ENCODE results near the gene TP73. TPM values are rescaled to one million over a fixed set of nuclear protein-coding genes. Genes with fewer than 3 reads are reported as not detected.

Gene TP73
- total RNA-seq, 2 experiments from 2014 or later, result 2.0 to 2.6 TPM

- ChIA-PET CTCF (no interaction called here), POLR2A (no interaction called here)
- no peak for DNase-seq
- Mint-ChIP-seq H3K4me3 (no peak overlapping the region), H3K36me3 (ENCODE audit: low read depth) (peaks cover 31% of the 10 kb centered on the region), H3K27me3 (no peaks in the 10 kb centered on the region), H3K9me3 (no peaks in the 10 kb centered on the region), H3K27ac (no peak overlapping the region), H3K4me1 (peaks cover 9% of the 10 kb centered on the region)
Measured at GRCh38 chr1:3633344-3634058, 18.8 kb upstream of the TP73 start.

DNA sequence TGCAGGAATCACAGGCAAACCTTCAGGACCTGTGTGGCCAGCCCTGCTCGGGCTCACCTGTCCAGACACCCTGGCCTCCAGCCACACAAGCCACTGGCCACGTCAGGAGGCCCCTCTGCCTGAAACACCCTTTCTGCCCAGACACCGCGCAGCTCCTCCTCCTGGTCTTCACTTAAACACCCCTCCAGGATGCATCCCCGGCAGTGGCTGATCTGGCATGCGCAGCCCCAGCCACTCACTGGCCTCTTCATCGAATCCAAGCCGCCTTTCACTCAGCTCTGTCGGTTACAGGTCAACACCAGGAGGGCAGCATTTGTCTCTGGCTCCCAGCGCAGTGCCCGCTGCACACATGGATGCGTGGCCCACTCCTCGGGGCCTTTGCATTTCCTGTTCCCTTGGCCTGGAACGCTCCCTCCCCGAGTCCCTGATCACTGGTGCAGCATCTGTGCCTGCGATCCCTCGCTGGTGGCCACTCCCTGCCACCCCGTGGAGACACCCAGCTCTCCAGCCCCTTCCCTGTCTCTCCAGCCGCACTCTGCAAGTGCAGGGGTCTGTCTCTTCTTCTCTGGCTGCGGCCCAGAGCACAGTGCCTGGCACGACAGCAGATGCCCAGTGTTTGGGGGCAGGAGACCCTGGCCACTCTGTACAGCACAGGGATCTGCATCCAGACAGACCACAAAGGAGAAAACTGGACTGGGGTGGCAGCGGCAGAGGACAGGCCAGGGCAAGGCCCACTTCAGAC lies 18.1 kb upstream of the TP73 start:
- H3K9me3 Mint-ChIP-seq, result no peaks in the 10 kb centered on the region
- no peak overlapping the region for H3K4me3 Mint-ChIP-seq
- ChIA-PET POLR2A (no interaction called here), CTCF (no interaction called here)
- H3K27me3 Mint-ChIP-seq, result no peaks in the 10 kb centered on the region
- no peak overlapping the region for H3K27ac Mint-ChIP-seq
- peaks cover 29% of the 10 kb centered on the region for H3K36me3 Mint-ChIP-seq (ENCODE audit: low read depth)
- peaks cover 9% of the 10 kb centered on the region for H3K4me1 Mint-ChIP-seq
- DNase-seq, result no peak

DNA sequence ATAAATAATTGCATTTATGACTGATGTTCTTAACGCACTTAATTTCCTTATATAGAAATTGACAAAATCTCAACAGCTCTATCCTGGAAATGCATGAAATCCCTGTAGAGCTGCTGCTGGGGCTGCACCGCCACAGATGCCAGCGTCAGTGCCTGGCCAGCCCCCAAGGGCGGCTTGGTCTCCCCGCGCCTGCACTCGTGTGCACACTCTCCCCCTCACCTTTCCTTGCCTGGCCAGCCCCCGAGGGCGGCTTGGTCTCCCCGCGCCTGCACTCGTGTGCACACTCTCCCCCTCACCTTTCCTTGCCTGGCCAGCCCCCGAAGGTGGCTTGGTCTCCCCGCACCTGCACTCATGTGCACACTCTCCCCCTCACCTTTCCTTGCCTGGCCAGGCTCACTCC lies 16.2 kb upstream of the TP73 start:
- peaks cover 23% of the 10 kb centered on the region for H3K36me3 Mint-ChIP-seq (ENCODE audit: low read depth)
- H3K4me1 Mint-ChIP-seq, result no peaks in the 10 kb centered on the region
- DNase-seq, result no peak
- H3K27me3 Mint-ChIP-seq, result no peaks in the 10 kb centered on the region
- ChIA-PET POLR2A (no interaction called here), CTCF (no interaction called here)
- H3K27ac Mint-ChIP-seq, result no peak overlapping the region
- no peak overlapping the region for H3K4me3 Mint-ChIP-seq
- H3K9me3 Mint-ChIP-seq, result no peaks in the 10 kb centered on the region

DNA sequence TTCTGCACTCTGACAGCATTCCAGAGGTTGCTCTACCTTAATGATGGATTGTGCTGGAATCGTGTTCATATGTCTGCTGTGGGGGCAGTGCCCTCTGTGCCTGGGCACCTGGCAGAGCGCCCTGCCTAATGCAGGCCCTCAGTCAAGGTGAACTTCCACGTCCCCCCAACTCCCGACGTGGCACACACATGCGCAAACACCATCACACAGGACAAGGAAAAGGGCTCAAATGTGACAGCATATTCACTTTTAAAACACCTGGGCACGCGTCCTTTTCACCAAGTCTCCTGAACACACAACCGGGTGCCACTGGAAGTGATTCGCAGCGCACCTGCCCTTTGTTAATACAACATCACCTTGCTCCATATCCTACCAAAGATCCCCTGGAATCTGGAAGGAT lies 15.8 kb upstream of the TP73 start:
- POLR2A ChIA-PET, result no interaction called here
- no peak for DNase-seq
- H3K27me3 Mint-ChIP-seq, result no peaks in the 10 kb centered on the region
- no peaks in the 10 kb centered on the region for H3K4me1 Mint-ChIP-seq
- no peaks in the 10 kb centered on the region for H3K9me3 Mint-ChIP-seq
- H3K27ac Mint-ChIP-seq, result no peak overlapping the region
- CTCF ChIA-PET, result no interaction called here
- no peak overlapping the region for H3K4me3 Mint-ChIP-seq
- H3K36me3 Mint-ChIP-seq (ENCODE audit: low read depth), result peaks cover 23% of the 10 kb centered on the region

GRCh38 chr1:3638027-3638426 lies 14.3 kb upstream of the TP73 start:
- DNase-seq, result no peak
- Mint-ChIP-seq H3K27ac (no peak overlapping the region), H3K9me3 (no peaks in the 10 kb centered on the region), H3K4me3 (no peak overlapping the region), H3K4me1 (no peaks in the 10 kb centered on the region), H3K36me3 (ENCODE audit: low read depth) (peaks cover 28% of the 10 kb centered on the region), H3K27me3 (no peaks in the 10 kb centered on the region)
- ChIA-PET CTCF (no interaction called here), POLR2A (no interaction called here)

- H3K4me1 Mint-ChIP-seq, result no peaks in the 10 kb centered on the region
- H3K27ac Mint-ChIP-seq, result no peak overlapping the region
- no peak overlapping the region for H3K4me3 Mint-ChIP-seq
- H3K27me3 Mint-ChIP-seq, result no peaks in the 10 kb centered on the region
- H3K9me3 Mint-ChIP-seq, result no peaks in the 10 kb centered on the region
- no peak for DNase-seq
- POLR2A ChIA-PET, result no interaction called here
- H3K36me3 Mint-ChIP-seq (ENCODE audit: low read depth), result peaks cover 28% of the 10 kb centered on the region
- CTCF ChIA-PET, result no interaction called here
Measured at GRCh38 chr1:3638676-3639075, 13.6 kb upstream of the TP73 start.

GRCh38 chr1:3639397-3639911 lies 12.9 kb upstream of the TP73 start:
- CTCF ChIA-PET, result no interaction called here
- Mint-ChIP-seq H3K36me3 (ENCODE audit: low read depth) (peaks cover 27% of the 10 kb centered on the region), H3K4me1 (no peaks in the 10 kb centered on the region), H3K27ac (no peak overlapping the region), H3K27me3 (no peaks in the 10 kb centered on the region), H3K9me3 (no peaks in the 10 kb centered on the region), H3K4me3 (no peak overlapping the region)
- DNase-seq, result no peak
- POLR2A ChIA-PET, result no interaction called here

- Mint-ChIP-seq H3K36me3 (ENCODE audit: low read depth) (peaks cover 26% of the 10 kb centered on the region), H3K9me3 (no peaks in the 10 kb centered on the region), H3K4me3 (no peak overlapping the region), H3K27me3 (no peaks in the 10 kb centered on the region), H3K27ac (no peak overlapping the region), H3K4me1 (no peaks in the 10 kb centered on the region)
- no peak for DNase-seq
- ChIA-PET CTCF (no interaction called here), POLR2A (no interaction called here)
Measured at GRCh38 chr1:3640121-3640837, 12.0 kb upstream of the TP73 start.

DNA sequence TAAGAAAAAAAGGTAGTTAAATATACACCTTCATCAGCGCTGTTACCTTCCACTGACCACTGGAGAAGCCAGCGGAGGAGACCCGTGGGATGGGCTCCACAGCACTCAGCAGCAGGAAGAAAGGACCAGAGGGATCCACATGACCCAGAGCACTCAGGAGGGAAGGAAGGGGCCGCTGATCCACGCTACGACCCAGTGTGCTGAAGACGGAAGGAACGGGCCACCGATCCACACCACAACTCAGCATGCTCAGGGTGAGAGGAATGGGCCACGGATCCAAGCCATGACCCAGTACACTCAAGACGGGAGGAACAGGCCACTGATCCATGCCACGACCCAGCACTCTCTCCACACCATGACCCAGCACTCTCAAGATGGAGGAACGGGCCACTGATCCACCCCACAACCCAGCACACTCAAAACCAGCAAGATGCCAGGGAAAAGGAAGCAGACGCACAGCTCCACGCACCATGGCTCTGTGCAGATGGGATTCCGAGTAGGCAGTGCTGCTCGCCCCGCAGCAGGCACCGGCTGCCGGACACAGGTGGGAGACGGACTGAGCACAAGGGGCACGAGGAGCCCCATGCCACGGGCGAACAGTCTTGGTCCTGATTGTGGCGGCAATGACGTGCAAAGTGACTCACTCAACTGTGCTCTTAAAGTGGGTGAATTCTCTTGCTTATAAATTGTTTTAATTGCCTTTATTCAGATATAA lies 11.1 kb upstream of the TP73 start:
- H3K4me3 Mint-ChIP-seq, result no peak overlapping the region
- peaks cover 29% of the 10 kb centered on the region for H3K36me3 Mint-ChIP-seq (ENCODE audit: low read depth)
- ChIA-PET CTCF (no interaction called here), POLR2A (no interaction called here)
- DNase-seq, result no peak
- no peaks in the 10 kb centered on the region for H3K9me3 Mint-ChIP-seq
- H3K27me3 Mint-ChIP-seq, result no peaks in the 10 kb centered on the region
- H3K27ac Mint-ChIP-seq, result no peak overlapping the region
- no peaks in the 10 kb centered on the region for H3K4me1 Mint-ChIP-seq

DNA sequence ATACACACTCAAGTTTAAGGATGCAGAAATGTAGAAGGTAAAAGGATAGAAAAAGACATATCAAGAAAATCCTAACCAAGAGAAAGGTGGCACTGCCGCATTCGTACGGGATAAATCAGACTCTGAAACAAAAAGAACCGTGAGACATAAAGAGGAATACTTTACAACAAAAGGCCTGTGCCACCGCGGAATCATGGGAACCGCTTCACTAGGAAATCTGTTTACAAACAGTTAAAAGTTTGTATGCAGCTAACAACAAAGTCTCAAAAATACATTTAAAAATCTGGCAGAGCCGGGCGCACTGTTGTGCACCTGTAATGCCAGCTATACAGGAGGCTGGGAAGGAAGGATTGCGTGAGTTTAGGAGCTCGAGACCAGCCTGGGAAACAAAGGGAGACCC lies 10.5 kb upstream of the TP73 start:
- no peak for DNase-seq
- Mint-ChIP-seq H3K36me3 (ENCODE audit: low read depth) (peaks cover 26% of the 10 kb centered on the region), H3K4me3 (no peak overlapping the region), H3K4me1 (no peaks in the 10 kb centered on the region), H3K9me3 (no peaks in the 10 kb centered on the region), H3K27me3 (no peaks in the 10 kb centered on the region), H3K27ac (no peak overlapping the region)
- ChIA-PET POLR2A (no interaction called here), CTCF (no interaction called here)

GRCh38 chr1:3642919-3643675 lies 9.2 kb upstream of the TP73 start:
- Mint-ChIP-seq H3K9me3 (no peaks in the 10 kb centered on the region), H3K4me1 (peaks cover 5% of the 10 kb centered on the region), H3K27me3 (no peaks in the 10 kb centered on the region), H3K4me3 (no peak overlapping the region), H3K27ac (no peak overlapping the region), H3K36me3 (ENCODE audit: low read depth) (peaks cover 33% of the 10 kb centered on the region)
- no peak for DNase-seq
- POLR2A ChIA-PET, result no interaction called here
- CTCF ChIA-PET, result no interaction called here

GRCh38 chr1:3644273-3644672 lies 8.0 kb upstream of the TP73 start:
- Mint-ChIP-seq H3K4me3 (no peak overlapping the region), H3K4me1 (peaks cover 16% of the 10 kb centered on the region), H3K9me3 (no peaks in the 10 kb centered on the region), H3K27me3 (no peaks in the 10 kb centered on the region), H3K27ac (no peak overlapping the region), H3K36me3 (ENCODE audit: low read depth) (peaks cover 35% of the 10 kb centered on the region)
- no peak for DNase-seq
- POLR2A ChIA-PET, result no interaction called here
- CTCF ChIA-PET, result no interaction called here

- peaks cover 35% of the 10 kb centered on the region for H3K36me3 Mint-ChIP-seq (ENCODE audit: low read depth)
Measured at GRCh38 chr1:3645247-3645646, 7.1 kb upstream of the TP73 start.

More at GRCh38 chr1:3645247-3645646, 7.1 kb upstream of the TP73 start:
- Mint-ChIP-seq H3K9me3 (no peaks in the 10 kb centered on the region), H3K4me1 (peaks cover 20% of the 10 kb centered on the region), H3K27ac (no peak overlapping the region), H3K27me3 (peaks cover 2% of the 10 kb centered on the region), H3K4me3 (no peak overlapping the region)
- no peak for DNase-seq
- CTCF ChIA-PET, result no interaction called here
- POLR2A ChIA-PET, result no interaction called here
